Body of pancreas (tissue), 4 donors: ENCODE measurements around the gene AFF3.

Experiments
- POLR2A ChIP-seq, 3 donors: fragments of 450-650 bp; IDR thresholded peaks; one replicate each; pipeline ENCODE4 v1.6.1; 2016; ENCODE audit warnings: antibody characterized with exemption in 3 of 3, mild to moderate bottlenecking in 2 of 3
- TF ChIP-seq, protein P1 (sequence below), 7 experiments: fragments of 450-650 bp in 4 of 7; fragments of 200-600 bp in 3 of 7; sonication (generic) in 3 of 7; IDR thresholded peaks; one replicate each; pipeline ENCODE4 v1.5.1; 2016 to 2019; ENCODE audit warnings: antibody characterized with exemption in 7 of 7

DNA sequence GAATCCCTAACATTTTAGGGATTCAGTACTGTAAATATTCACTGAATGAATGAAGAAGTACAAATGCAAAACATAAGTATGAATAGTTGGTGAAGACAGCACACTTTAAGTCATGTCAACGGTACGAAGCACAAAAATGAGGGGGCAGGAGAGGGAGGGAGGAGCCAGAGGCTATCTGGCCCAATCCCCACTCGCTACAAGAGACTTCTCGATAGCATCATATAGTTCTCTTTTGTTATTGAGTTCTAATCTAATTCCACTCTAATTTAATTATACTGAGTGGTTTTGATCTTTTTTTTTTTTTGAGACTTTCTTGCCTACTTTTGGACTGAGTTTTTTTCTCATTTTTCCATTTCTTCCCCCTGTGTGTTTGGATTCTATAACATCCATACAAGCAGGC lies 500.4 kb downstream of the AFF3 start:
- TF ChIP-seq, protein P1, sequence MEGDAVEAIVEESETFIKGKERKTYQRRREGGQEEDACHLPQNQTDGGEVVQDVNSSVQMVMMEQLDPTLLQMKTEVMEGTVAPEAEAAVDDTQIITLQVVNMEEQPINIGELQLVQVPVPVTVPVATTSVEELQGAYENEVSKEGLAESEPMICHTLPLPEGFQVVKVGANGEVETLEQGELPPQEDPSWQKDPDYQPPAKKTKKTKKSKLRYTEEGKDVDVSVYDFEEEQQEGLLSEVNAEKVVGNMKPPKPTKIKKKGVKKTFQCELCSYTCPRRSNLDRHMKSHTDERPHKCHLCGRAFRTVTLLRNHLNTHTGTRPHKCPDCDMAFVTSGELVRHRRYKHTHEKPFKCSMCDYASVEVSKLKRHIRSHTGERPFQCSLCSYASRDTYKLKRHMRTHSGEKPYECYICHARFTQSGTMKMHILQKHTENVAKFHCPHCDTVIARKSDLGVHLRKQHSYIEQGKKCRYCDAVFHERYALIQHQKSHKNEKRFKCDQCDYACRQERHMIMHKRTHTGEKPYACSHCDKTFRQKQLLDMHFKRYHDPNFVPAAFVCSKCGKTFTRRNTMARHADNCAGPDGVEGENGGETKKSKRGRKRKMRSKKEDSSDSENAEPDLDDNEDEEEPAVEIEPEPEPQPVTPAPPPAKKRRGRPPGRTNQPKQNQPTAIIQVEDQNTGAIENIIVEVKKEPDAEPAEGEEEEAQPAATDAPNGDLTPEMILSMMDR (IDR thresholded peaks at IDR 0.05) = no peak
- TF ChIP-seq POLR2A (IDR thresholded peaks at IDR 0.05) = no peak
